Stimulated activated naive CD8-positive, alpha-beta T cell treated with anti-CD3 and anti-CD28 coated beads, Interleukin-15, Interleukin-2, amounts not matched to agents 100 U/mL and 50 U/mL, for 24 hours (primary cell): ENCODE data around the gene FAM181B.
A peak's percentile ranks its signal among the peaks of the same experiment; 100 is the strongest.

Experiments
- ATAC-seq: fragments of 150-1000 bp; cut with Tn5 transposase; one replicate; pipeline ENCODE4 v1.10.0; 2021
- DNase-seq: peaks from one replicate; pipeline ENCODE4 v3.0.0; 2021

The FAM181B gene, protein sequence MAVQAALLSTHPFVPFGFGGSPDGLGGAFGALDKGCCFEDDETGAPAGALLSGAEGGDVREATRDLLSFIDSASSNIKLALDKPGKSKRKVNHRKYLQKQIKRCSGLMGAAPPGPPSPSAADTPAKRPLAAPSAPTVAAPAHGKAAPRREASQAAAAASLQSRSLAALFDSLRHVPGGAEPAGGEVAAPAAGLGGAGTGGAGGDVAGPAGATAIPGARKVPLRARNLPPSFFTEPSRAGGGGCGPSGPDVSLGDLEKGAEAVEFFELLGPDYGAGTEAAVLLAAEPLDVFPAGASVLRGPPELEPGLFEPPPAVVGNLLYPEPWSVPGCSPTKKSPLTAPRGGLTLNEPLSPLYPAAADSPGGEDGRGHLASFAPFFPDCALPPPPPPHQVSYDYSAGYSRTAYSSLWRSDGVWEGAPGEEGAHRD

DNA sequence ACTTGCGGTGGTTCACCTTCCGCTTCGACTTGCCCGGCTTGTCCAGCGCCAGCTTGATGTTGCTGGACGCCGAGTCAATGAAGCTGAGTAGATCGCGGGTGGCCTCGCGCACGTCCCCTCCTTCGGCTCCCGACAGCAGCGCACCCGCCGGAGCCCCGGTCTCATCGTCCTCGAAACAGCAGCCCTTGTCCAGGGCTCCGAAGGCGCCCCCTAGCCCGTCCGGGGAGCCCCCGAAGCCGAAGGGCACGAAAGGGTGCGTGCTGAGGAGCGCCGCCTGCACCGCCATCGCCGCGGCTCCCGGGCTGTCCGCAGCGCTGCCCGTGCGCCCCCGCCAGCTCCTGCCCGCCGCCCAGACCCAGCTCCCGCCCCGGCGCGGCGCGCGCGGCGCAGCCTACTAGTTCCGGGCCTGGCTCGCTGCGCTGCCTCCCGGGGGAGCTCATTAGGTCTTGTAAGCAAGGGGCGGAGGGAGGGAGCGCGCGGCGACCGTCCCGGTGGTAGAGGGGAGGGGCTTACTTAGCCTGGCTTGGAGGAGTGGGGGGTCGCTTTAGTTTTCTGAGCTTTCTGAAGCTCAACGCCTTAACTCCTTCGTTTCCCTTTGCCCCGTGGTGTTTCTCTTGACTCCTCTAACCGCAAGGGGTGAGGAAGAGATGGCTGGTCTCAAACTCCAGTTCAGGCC is at the start of gene FAM181B:
Gene FAM181B (minus strand): TSS at position 421 of the 676 bp plus-strand sequence. CDS start 135 bp downstream, at position 286.
- peak; percentile 51 for DNase-seq
- peak; percentile 61 for ATAC-seq

- DNase-seq (no peak), ATAC-seq (no peak)
Observed at GRCh38 chr11:82782825-82783374, 49.2 kb upstream of the FAM181B start.

DNA sequence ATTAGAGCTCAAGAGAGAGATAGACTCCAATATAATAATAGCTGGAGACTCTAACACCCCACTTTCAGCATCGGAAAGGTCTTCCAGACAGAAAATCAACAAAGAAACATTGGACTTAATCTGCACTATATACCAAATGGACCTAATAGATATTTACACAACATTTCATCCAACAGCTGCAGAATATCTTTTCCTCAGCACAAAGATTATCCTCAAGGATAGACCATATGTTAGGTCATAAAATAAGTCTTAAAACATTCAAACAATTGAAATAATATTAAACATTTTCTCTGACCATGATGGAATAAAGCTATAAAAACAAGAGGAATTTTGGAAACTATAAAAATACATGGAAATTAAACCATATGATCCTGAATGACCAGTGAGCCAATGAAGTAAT is 45.1 kb upstream of the FAM181B start:
- DNase-seq (no peak), ATAC-seq (no peak)

DNA sequence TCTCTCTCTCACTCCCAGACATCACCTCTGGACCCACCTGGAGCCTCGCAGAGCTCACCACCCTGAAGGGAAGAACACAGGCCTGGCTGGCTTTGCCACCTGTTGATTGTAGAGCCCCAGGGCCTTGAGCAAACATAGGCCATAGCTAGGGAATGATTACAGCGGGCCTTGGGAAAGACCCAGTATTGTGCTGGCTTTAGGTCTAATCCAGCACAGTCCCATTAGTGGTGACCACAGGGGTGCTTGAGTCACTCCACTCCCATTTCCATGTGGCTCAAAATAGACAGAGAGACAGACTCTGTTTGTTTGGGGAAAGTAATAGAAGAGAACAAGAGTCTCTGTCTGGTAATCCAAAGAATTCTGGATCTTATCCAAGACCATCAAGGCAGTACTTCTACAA is 42.7 kb upstream of the FAM181B start:
- ATAC-seq: no peak
- no peak for DNase-seq

DNA sequence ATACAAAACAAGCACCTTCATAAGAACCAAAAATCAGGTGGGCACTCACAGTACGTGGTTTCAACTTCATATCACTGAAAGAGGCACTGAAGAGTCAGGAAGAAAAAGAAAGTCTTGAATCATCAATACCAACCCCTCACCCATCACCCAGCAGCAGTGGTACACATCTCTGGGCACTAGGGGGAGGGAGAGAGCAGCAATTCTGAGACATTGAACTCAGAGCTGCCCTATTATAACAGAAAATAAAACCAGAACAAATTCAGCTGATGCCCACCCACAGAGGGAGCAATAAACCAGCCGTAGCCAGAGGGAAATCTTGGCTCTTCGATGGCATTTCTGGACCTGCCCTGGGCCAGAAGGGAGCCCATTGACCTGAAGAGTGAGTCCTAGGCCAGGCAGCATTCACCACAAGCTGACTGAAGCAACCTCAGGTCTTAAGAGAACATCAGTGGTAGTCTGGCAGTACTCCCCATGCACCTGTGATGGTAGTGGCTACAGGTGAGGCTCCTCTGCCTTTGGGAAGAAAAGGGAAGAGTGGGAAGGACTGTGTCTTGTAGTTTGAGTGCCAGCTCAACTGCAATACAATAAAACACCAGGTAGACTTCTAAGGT is 42.2 kb upstream of the FAM181B start:
- ATAC-seq: no peak
- DNase-seq: peak; percentile 24

GRCh38 chr11:82775218-82775617 is 41.6 kb upstream of the FAM181B start:
- DNase-seq (no peak), ATAC-seq (no peak)

GRCh38 chr11:82771781-82772180 is 38.1 kb upstream of the FAM181B start:
- DNase-seq: no peak
- ATAC-seq: no peak

- ATAC-seq (no peak), DNase-seq (no peak)
Observed at GRCh38 chr11:82767123-82767522, 33.5 kb upstream of the FAM181B start.

- DNase-seq: no peak
- ATAC-seq: no peak
Observed at GRCh38 chr11:82765466-82766034, 31.9 kb upstream of the FAM181B start.

GRCh38 chr11:82763167-82763566 is 29.5 kb upstream of the FAM181B start:
- no peak for DNase-seq
- ATAC-seq: no peak

DNA sequence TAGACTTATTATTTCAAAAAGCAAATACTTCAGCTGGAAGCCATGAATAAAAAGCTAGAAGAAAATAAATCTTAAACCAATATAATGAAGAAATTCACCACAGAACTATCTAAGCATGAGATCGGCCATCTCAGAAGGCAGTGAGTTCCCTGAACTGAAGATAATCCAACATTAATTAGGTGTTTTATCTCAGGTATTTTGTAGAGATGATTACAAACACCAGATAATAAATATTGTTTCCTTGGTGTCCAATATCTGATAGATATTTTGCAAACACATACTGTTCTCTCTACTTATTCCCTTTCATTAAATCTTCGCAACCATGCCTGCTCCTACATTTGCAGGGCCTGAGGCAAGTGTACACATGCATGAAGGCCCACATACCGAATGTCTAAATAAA is 26.0 kb upstream of the FAM181B start:
- DNase-seq (no peak), ATAC-seq (no peak)

DNA sequence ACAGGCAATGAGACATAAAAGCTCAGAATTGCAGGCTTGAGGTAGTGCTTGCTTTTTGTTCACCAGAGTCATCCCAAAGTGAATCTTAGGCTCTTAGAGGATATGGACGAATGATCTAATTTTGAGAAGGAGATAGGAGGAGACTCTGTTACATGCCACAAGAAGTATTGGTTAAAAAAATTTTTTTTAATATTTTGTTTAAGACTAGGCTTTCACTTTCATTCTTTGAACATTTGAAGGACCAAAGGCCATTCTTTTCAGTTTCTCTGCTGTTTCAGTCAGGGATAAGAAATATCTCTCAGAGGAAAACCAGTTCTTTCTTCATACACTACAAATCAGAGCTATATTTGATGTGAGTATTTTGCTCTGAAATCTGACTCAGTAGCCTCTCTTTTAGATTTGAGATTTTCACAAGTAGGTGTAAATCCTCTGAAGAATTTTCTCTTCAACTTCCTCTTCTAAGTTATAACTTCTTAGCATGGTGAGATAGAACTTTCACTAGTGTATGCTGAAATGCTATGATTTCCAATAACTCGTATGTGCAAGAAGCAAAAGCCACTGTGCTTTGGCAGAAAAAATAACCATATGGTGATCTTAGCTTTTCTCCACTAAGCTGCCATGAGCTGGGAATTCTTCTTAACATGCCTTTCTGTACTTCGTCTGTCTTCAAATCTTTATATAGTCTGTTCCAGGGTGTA is 24.1 kb upstream of the FAM181B start:
- ATAC-seq (no peak), DNase-seq (no peak)

- ATAC-seq (no peak), DNase-seq (no peak)
Observed at GRCh38 chr11:82756765-82757639, 23.3 kb upstream of the FAM181B start.

DNA sequence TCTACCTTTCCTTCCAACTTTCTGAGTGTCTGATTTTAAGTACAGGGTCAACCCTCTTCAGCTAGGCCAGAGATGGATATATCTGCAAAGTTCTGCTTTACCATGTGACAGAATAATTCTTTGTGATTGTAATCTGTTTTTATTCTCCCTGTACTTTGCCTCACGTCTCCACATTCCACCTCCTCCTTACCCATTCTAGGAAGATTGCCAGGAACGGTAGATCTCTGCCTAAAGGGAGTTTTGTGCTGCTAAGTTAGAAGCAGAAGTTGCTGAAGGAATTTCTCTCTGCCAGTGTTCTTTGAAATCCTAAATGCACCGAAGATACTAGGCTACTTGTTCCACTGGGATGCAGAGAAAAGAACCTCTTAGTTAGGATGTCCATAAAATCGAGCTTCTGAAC is 20.7 kb upstream of the FAM181B start:
- DNase-seq (no peak), ATAC-seq (no peak)

- DNase-seq (no peak), ATAC-seq (no peak)
Observed at GRCh38 chr11:82753921-82754320, 20.3 kb upstream of the FAM181B start.

- DNase-seq (no peak), ATAC-seq (no peak)
Observed at GRCh38 chr11:82752801-82753200, 19.1 kb upstream of the FAM181B start.

DNA sequence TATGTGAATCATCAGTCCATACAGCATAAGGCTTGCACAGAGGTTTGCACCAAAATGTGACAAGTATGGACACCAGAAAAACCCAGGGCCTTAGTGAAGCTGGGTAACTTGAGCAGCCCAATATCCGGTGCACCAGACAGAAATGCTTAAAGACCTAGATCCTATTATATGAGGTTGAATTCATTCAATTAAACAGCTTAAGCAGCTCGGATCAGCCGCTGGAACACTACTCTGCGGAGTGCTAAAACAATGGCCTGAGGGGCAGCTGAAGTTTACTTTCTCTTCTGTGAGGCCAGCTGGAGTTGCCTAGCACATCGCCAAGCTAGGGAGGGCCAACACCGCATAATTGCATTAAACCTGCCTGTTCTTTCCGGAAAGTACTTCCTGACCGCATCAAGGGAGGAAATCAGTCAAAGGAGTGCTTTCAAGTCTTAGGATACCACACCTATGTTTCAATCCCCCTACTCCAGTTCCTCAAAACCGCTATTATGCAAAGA is 17.0 kb upstream of the FAM181B start:
- DNase-seq: peak; percentile 12
- peak; percentile 72 for ATAC-seq

GRCh38 chr11:82747471-82747870 is 13.8 kb upstream of the FAM181B start:
- ATAC-seq (no peak), DNase-seq (no peak)

GRCh38 chr11:82738091-82738490 is 4.4 kb upstream of the FAM181B start:
- ATAC-seq (no peak), DNase-seq (no peak)

DNA sequence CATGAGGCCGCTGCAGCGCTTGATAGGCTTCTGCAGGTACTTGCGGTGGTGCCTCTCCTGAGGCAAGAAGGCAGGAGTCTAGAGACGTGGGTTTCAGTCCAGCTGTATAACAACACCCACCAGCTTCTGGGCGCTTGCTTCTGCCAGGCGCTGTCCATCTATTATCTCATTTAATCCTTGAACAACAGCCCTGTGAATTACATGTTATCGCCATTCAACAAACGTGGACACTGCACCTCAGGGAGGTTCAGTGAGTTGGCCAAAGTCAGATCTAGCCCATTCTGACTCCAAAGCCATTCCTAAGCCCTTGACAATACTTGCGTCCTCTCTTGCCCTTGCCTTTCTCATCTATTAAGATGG is 436 bp upstream of the FAM181B start:
- peak; percentile 12 for ATAC-seq
- no peak for DNase-seq
